Left forelimb (tissue), 1 donor: ENCODE measurements around the gene ORMDL2.
A peak's percentile ranks its signal among the peaks of the same experiment; 100 is the strongest.

ENCODE experiments used
- DNase-seq: peaks from one replicate; pipeline ENCODE4 v3.0.0-alpha.2; 2018; ENCODE audit warnings: low spot score

Gene ORMDL2, protein sequence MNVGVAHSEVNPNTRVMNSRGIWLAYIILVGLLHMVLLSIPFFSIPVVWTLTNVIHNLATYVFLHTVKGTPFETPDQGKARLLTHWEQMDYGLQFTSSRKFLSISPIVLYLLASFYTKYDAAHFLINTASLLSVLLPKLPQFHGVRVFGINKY

DNA sequence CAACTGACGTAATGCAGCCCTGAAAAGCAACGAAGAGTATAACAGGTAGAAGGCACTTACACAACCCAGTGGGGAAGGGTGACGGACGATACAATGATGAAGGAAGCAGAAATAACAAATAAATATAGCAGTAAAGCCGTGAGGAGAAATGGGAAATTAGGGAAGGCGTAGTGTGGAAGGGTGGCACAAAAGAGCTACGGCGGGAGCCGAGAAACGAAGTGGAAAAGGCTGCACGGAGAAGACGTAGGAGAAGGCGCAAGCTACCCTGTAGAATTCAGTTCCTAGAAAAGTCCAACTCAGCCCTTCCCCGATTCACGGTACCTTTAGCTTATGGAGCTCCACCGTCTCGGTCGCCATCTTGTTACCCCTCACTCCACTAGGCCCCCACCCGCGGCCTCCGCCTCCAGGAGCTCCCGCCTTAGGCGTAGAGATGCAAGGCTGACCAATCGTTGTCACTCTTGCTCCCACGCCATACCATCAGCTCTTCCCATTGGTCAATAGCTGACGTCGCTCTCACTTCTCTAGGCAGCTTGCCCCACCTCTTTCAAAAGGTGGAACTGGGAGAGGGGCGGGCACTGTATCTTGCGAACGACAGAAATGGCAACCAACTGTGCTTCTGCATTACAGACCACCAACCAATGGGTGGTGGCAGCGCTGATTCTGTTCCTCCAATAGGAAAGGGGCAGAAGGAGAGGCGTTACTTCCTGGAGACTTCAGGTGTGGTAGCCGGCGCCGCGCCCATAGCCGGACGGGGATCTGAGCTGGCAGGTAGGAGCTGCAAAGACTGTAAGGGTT, at the start of gene ORMDL2, which contains the start of gene SARNP:
Gene ORMDL2 (plus strand): TSS at position 697 of the 795 bp plus-strand sequence. CDS start 959 bp downstream, outside the sequence.
Gene SARNP (minus strand): TSS at position 380 of the 795 bp plus-strand sequence. CDS start 23 bp downstream, at position 357.
- peak; percentile 96 for DNase-seq

DNA sequence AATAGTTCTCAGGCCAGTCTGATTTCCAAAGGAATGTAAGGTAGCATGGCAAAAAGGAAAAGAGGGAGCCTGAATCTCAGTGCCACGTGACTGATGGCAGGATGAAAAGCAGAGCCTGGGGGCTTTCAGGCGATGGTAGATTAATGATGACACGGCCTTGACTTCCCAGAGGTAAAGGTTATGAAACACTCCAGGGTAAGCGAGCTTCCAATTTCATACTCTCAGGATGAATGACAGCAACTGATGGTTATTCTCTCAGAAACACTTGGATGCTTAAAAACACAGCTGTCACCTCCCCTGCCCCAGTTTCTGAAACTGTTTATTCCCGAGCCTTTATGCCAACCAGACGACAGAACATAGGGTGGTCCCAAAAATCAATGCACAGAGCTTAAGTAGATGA, 46.1 kb upstream of the ORMDL2 start:
- no peak for DNase-seq

DNA sequence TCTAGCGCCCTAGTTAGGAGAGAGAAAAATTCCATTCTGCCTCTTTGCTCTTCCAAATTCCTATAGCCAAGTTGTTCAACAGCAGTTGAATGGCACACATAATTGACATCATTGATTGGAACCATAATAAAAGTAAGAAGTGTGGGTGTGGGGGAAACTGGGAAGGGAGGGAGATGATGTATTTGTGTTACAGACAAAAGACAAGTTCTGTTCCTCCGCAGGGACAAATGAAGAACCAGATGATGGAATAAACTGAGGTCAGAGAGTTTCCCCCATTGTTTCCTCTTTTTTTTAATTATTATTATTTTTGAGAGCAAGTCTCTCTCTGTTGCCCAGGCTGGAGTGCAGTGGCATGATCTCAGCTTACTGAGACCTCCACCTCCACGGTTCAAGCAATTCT, 40.0 kb upstream of the ORMDL2 start:
- no peak for DNase-seq

DNA sequence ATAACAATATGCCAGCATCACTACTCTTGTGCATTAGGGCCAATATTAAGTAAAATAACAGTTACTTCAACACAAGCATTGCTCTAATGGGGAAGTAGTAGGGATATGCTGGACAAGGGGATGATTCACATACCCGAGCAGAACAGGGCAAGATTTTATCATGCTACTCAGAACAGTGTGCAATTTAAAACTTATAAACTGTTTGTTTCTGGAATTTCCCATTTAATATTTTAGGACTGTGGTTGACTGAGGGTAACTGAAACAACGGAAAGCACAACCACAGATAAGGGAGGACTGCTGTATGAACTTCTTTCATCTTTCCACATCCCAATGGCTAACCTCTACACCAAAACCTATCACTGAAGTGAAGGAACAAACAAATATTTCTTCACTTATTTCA, 37.2 kb upstream of the ORMDL2 start:
- DNase-seq = no peak

DNA sequence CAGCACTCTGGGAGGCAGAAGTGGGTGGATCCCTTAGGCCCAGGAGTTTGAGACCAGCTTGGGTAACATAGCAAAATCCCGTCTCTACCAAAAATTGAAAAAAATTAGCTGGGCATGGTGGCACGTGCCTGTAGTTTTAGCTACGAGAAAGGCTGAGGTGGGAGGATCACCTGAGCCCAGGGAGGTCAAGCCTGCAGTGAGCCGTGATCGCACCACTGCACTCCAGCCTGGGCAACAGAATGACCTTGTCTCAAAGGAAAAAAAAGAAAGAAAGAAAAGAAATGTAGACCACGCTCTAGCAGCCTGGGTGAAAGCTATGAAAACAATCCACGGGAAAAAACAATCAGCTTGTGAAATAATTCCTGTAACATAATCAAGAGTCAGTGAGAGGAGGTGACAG, 29.3 kb upstream of the ORMDL2 start:
- DNase-seq = no peak

DNA sequence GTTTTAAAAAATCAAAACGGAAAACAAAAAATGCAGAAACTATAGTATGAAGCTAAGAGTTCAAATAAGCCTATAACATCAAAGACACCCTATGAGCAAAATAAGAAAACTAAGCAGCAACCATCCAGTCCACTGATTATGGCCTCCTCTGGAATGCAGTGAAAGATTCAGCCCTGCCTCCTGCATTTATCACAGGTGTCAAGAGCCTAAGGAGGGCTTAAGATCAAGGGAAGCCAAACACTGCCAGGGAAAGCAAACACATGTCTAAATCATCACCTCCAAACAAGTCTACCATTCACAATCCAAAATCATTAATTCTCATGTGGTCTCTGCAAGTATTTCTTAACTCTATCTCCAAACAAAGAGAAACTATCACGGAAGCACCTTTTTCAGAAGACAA, 28.7 kb upstream of the ORMDL2 start:
- DNase-seq = no peak

DNA sequence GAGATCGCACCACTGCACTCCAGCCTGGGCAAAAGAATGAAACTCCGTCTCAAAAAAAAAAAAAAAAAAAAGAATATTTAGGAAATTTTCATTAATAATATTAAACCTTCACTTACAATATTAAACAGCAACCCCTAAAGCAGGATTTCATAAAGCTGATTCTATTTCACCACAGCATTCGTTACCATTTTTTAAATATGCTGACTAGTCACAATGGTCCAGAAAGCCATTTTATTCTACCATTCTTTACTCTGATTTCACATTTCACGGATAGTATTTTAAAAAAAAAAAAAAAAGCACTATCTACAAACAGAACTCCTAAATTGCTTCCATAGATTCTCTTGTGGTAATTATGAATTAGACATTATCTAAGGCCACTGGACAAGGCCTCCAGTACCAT, 27.9 kb upstream of the ORMDL2 start:
- no peak for DNase-seq

DNA sequence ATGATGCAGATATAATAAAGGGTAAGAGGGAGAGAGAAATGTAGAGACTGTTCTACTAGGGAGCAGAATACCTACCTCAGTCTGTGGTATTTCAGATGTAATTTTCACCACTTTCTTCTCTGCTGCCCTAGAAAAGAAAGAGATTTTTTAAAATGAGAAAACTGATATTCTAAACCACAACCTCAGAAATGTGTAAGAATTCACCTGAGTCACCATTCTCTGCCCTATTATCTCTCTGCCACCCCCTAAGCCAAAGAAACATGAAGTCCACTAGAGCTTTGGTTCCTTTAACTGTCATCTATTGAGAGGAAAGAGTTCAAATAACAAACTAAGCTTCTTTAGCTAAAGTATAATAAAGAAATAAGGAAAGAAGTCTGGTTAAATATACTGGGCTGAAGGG, 21.9 kb upstream of the ORMDL2 start:
- no peak for DNase-seq

DNA sequence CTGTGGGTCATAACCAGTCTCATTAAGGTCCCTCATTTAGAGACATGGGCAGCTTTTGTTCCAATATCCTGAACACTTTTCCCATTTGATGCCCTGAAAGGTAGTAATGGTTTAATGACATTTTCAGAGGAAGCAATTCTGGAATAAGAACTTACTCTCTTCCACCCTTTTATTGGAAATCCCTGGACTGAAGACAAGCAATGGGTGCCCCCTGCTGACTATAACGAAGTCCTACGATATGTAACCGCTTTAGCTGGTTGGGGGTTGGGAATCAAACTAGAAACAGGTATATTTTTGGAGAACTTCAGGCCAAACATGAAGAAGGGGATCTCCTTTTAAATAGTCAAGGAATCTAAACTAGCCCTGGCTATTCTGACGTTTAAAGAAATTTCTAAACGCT, 20.8 kb upstream of the ORMDL2 start:
- no peak for DNase-seq

DNA sequence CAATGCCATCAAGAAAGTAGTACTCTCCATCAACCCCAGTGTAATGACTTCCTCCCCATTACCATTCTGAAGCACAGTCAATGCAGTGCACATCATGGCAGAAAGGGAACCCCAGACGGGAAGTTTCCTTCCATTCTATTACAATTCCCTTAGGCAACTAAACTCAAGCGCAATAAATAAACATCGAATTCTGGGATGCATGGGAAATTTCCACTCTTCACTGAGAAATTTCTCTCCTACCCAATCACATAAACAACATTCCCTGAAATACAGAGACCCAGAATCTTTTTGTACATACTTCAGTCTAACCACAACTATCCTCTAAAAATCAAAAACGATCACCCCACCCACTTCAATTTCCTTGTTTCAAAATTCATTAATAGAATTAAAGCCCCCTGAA, 20.3 kb upstream of the ORMDL2 start:
- no peak for DNase-seq

DNA sequence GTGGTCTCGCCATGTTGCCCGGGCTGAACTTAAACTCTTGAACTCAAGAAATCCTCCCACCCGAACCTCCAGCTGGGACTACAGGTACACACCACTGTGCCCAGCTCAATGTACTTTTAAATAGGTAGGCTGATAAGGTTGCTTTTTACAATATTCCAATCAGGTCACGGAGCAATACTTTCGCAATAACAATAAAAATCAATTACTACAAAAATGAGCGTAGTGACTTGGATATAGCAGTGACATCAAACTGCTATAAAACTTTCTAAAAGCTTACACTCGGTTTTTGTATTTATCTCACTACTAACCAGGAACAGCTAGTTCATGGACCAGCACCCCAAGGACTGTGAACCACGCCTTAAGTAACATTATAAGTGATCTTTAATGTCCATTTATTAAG, 10.9 kb upstream of the ORMDL2 start:
- no peak for DNase-seq

DNA sequence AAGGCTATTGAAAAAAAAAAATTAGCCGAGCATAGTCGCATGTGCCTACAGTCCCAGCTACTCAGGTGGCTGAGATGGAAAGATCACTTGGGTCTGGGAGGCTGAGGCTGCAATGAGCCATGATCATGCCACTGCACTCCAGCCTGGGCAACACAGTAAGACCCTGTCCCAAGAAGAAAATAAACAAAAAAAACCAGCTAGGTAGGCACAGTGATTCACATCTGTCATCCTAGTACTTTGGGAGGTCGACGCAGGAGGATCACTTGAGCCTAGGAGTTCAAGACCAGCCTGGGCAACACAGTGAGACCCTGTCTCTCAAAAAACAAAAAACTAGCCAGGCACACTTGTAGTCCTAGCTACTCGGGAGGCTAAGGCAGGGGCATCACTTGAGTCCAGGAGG, 8.6 kb upstream of the ORMDL2 start:
- DNase-seq = no peak

DNA sequence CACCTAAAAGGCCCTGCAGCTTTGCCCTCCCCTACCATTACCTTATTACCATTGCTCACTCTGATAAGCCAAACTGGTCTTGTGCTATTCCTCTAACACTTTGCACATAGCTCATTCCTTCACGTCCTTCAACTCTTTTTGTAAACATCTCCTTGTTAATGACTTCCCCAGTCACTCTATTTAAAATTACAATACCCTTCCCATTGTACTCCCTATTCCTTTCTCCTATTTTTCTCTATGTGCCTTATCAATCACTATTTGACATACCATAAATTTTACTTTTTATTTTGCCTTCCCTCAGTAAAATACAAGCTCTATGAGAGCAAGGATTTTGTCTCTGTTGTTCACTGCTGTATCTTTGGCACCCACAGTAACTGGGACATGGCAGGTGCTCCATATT, 5.8 kb upstream of the ORMDL2 start:
- no peak for DNase-seq

DNA sequence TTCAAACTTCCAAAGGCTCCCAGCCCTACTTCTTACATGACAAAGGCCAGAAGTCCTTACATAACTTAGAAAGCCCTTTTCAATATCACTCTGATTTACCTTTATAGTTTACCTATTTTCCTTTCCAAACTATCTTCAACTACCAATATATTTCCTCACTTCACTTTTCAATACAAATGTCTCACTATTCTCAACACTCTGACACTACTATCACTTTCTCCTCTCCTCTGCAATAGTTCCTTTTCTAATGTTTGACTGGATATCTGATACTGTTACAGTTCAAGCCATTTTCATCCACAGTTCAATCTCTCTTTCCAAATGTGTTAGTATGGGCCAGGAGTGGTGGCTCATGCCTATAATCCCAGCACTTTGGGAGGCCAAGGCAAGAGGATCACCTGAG, 3.6 kb upstream of the ORMDL2 start:
- DNase-seq = no peak

DNA sequence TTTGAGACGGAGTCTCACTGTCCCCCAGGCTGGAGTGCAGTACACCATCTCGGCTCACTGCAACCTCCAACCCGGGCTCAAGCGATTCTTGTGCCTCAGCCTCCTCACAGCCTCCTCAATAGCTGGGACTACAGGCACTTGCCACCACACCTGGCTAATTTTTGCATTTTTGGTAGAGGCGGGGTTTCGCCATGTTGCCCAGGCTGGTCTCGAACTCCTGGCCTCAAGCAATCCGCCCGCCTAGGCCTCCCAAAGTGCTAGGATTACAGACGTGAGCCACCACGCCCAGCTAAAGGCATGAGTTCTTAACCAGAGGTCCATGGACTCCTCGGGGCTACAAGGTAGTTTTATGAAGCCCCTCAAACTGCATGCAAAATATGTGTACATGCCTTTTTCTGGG, 2.4 kb upstream of the ORMDL2 start:
- DNase-seq = no peak

DNA sequence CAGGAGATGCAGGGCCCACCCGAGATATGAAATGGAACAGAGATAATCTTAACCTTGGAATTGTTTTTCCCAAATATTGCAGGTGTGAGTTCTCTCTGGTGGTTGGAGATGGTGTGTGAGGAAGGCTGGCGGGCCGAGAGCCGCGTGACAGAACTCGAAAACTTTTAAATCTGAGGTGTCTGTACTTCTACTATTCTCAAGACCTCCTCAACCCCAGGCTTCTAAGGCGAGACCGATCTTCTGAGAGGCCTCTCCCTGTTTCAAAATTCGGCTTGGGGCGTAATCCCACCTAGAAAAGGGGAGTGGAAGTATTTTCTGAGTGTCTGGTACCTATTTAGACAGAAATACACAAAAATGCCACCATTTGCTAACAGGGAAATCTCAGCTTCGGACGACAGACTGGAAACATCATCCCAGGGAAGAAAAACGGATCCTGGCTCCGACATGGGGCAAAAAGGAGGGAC, 928 bp upstream of the ORMDL2 start:
- DNase-seq = no peak

DNA sequence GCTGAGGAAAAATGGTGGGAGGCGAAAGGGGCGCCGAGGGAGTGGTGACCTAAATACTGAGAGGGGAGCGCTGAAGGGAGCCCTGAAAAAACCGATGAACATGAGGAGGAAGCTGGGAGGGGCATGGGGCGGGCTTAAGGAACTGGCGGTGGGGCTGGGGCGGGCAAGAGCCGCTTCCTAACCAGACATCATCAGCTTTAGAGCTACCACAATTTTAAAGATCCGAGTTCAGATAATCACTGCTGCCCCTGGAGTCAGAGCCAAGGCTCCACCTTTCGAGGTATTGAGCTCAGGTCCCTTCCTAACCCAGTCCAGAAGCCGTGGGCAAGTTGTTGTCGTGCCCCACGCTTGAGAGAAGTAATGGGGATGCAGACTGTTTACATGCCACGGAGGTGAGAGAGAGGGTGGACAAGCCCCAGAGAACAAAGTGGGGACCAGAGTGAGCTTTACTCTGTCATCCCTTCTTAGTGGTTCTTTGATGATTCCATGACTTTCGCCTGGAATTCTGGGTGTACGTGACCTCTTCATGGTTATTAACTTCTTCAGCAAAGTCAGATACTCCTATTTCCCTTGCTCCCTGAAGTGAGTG, 393 bp downstream of the ORMDL2 start:
- DNase-seq = no peak

DNA sequence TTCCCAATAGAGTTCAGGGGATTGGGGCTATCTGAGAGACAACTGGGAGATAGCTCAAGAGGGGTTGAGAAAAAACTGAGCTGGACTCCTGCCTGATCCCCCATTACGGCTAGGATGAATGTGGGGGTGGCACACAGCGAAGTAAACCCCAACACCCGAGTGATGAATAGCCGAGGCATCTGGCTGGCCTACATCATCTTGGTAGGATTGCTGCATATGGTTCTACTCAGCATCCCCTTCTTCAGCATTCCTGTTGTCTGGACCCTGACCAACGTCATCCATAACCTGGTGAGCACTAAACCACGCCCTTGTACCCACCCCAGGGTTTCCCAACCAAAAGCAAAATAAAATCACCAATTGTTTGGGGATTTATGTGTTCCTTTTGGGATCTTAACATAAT, 1.0 kb downstream of the ORMDL2 start:
- DNase-seq = no peak

DNA sequence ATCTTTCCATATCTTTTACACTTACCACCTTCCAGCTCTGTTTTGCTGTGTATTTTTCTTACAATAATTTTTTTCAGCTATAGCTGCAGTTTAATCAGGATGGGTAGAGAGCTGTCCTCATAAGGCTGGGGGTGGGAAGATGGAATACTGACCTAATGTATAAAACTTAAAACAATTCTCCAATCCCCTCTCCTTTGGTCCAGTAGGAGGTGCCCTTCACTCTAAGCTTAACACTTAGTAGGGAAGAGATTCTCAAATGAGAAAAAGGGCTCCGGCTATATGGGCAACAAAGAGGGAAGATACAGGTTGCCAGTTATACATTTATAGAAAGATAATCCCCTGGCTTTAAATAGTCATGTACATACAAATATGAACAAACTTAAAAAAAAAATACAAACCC, 2.8 kb downstream of the ORMDL2 start:
- DNase-seq = no peak

DNA sequence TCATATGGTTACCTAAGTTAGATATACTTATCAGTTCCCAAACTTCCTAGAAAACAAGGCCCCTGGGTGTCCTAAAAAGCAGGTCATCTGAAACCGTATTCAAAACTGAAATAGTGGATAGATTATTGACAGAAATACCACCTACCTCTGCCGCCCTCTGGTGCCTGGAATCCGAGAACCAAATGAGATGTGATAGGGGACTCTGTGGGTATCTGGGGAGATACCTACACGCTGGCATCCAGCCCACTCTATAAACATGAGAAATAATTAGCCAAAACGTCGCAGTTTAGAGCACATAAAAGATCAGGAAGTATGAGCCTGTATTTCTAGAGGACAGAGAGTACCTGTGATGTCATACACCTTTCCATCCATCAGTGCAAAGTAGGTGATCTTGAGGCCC, 4.4 kb downstream of the ORMDL2 start:
- DNase-seq = no peak

DNA sequence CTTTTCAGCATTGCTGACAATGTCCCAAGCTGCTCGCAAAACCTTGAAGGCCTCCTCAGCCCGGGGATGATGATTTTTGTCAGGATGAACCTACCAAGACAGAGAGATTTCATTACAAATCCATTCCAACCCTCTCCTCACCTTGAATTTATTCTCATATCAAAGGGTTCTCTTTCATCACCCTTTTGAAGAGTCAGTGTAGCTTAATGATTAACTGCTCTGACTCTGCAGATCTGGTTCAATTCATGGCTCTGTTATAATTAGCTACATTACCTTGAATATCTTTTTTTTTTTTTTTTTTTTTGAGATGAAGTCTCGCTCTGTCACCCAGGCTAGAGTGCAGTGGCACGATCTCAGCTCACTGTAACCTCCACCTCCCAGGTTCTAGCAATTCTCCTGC, 5.6 kb downstream of the ORMDL2 start:
- DNase-seq = no peak

DNA sequence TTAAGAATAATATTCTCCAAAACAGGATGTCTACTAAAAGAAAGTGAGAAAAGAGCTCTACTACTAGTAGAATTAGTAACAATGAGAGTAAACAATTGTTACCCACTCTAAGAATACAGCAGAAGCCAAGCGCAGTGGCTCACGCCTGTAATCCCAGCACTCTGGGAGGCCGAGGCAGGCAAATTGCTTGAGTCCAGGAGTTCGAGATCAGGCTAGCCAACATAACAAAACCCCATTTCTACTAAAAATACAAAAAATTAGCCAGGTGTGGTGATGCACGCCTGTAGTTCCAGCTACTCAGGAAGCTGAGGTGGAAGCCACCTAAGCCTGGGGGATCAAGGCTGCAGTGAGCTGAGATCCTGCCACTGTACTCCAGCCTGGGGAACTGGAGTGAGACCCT, 6.9 kb downstream of the ORMDL2 start:
- no peak for DNase-seq

DNA sequence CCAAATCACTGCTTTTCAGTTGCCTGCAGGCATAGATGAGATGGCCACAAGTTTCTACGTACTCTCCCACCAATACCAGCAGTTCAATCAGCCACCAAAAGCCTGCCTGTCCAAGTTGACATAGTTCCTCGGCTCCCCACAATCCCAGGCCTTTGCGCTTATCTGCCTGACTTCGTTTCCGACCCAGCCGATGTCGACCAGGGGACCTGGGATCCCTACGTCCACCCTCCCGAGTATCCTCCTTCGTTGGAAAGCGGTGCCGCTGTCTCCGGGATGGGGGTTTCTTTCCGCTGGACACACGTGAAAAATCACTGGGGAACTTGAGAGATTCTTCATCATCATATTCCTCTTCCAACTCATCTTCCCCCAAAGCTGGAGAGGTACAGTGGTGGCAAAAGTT, 10.0 kb downstream of the ORMDL2 start:
- no peak for DNase-seq
